MM.1S (cell line): ENCODE data around the gene ADRA2A.

Experiments used
- EZH2phosphoT487 ChIP-seq: fragments of 300-600 bp; sonication (generic); IDR thresholded peaks from 2 replicates; pipeline ENCODE4 v1.6.1; 2018; ENCODE audit warnings: antibody characterized with exemption, low read length
- TF ChIP-seq, protein P1 (sequence below): fragments of 300-600 bp; sonication (generic); IDR thresholded peaks from 2 replicates; pipeline ENCODE4 v1.5.1; 2016; ENCODE audit warnings: antibody characterized with exemption, low read length, mixed read lengths

DNA sequence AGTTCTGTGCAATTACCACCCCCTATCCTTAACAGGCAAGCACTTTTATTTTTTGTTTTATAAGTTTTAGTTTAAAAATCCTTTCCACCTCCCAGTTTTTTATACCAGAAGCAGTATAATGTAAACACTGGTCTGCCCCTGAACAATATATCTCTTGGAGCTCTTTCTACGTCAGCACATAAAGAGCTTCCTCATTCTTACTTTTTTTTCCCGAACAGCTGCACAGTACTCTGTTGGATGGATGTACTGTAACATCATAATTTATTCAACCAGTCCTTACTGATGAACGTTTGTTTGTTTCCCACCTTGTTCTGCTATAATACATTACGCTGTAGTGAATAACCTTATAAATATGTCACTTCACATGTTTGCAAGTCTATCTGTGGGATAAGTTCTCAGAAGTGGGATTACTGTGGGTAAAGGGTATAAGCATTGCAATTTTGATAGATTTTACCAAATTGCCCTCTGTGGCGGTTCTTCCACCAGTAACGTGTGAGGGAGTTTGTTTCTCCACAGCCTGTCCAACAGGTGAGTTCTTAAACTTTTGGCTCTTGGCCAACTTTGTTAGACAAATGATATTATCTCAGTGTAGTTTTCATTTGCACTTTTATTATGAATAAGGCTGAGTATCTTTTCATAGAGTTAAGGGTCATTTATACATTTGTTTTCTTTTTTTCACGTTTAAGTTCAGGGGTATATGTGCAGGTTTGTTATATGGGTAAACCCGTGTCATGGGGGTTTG is 32.8 kb downstream of the ADRA2A start:
- TF ChIP-seq, protein P1, sequence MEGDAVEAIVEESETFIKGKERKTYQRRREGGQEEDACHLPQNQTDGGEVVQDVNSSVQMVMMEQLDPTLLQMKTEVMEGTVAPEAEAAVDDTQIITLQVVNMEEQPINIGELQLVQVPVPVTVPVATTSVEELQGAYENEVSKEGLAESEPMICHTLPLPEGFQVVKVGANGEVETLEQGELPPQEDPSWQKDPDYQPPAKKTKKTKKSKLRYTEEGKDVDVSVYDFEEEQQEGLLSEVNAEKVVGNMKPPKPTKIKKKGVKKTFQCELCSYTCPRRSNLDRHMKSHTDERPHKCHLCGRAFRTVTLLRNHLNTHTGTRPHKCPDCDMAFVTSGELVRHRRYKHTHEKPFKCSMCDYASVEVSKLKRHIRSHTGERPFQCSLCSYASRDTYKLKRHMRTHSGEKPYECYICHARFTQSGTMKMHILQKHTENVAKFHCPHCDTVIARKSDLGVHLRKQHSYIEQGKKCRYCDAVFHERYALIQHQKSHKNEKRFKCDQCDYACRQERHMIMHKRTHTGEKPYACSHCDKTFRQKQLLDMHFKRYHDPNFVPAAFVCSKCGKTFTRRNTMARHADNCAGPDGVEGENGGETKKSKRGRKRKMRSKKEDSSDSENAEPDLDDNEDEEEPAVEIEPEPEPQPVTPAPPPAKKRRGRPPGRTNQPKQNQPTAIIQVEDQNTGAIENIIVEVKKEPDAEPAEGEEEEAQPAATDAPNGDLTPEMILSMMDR: no peak
- no peak for TF ChIP-seq EZH2phosphoT487
